Stimulated activated CD8-positive, alpha-beta memory T cell treated with anti-CD3 and anti-CD28 coated beads, Interleukin-12 subunit alpha, Interleukin-12 subunit beta, amount 100 ng/mL, for 24 hours (primary cell): ENCODE results near the gene FAM50B.

Experiments used
- DNase-seq: peaks from one replicate; pipeline ENCODE4 v3.0.0-alpha.2; 2020; ENCODE audit errors: extremely low read depth

FAM50B gene

DNA sequence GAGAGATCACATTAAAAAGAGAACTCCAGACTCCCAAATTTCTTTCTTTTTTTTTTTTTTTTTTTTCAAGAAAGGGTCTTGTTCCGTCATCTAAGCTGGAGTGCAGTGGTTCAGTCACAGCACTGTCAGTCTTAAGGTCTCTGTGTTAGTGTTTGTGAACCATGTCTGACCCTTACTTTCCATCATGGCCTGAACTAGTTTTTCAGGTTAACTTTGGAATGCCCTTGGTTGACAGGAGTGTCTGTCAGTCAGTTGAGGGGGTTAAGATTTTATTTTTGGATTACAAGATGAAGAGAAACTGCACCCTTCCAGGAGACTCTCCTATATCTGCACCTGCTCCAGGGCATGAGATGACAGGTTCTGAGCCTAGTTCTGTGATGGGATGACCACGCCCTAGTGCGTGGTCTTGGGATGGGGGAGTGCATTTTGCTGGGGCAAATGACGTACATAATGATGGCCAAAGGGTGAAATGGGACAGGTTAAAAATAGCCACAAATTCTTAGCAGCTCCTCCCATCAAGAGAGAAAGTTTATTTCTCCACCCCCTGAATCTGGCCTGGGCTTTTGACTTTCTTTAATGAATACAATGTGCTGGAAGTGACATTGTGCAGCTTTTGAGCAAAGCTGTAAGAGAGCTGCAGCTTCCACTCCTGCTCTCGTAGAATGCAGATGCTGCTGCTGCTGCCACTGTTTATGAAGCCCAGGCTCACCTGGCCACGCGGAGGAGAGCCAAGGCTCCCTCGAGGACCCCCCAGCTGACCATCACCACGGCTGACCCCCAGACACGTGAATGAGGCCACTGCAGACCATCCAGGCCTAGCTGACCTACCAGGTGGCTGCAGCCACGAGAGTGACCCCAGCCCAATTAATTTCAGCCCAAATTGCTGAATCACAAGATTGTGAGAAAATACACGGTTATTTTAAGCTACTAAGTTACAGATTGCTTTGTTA lies 29.7 kb upstream of the FAM50B start:
- DNase-seq: no peak

DNA sequence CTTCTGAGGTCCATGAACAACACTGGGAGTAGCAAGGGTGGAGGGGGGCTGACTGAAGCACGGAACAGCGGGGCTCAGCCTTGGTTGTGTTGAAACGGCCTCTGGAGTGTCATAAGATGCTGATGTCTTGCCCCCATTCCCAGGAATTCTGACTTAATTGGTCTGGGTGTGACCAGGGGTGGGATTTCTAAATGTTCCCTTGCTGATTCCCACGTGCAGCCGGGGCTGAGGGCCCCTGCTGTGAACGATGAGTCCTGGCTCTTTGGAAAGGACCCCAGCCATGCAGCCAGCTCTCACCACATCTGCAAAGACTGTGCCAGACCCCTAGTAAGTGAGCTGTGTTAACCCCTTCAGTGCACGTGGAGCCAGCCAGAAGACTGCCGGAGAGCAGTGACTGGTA lies 28.6 kb upstream of the FAM50B start:
- DNase-seq: no peak

DNA sequence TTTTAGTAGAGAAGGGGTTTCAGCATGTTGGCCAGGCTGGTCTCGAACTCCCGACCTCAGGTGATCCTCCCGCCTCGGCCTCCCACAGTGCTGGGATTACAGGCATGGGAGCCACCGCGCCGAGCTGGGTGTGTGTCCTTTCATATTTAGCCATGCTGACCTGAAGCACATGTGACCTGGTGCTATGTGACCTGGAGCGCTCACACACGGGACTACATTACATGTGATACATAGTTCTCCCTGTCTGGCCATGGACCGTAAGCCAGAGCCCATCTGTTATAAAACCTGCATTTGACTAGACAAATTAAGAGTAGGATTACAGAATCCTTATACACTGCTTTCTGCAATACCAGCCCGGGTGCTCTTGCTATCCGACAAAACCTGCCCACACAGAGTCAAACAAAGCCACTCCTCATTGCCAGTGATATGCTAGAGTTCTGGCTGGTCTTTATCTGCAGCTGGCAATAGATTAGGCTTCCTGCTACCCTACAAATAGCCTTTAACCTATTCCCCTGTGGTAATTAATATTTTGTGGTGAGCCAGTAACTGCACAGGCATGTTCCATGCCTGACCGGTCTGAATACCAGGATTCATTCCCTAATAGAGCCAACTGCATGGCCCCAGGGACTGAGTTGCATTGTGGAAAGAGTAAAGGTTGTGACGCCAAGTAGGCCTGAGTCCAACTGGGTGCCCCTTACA lies 26.3 kb upstream of the FAM50B start:
- DNase-seq: no peak

DNA sequence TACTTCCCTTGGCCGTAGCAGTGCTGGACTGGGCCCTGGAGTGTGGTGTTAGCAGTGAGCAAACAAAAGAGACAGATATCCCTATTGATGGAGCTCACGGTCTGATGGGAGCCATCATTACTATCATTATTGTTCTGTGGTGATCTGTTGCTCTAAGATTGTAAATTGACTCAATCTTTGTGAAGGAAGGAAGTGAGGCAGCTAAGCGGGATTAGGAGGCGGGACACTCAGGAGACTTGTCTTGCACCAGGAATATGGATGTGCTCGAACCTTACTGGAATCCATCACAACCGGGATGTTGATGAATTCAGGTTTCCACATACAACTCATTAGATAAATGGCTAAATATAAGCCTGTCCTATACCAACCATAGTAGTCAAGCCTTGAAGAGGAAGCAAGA lies 25.5 kb upstream of the FAM50B start:
- DNase-seq: no peak

DNA sequence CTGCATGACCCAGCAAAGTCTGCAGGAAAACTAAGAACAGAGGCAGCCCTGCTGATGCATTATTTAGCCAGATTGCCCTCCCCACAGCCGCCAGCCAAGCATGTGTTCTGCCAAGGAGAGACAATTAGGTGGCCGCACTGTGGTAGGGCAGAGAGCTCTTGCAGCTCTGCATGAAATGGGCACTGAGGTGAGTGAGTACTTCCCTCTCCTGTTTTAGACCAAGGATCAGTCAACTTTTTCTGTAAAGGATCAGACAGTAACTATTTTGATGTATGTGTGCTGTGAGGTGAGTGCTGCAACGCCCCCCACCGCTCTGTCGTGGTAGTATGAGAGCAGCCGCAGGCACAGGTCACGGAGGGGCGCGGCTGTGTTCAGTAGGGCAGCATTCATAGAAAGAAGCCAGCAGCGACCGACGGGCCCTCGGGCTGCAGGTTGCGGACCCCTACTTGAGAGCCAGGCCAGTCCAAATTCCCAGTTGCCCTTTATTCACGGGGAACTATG lies 23.8 kb upstream of the FAM50B start:
- no peak for DNase-seq

DNA sequence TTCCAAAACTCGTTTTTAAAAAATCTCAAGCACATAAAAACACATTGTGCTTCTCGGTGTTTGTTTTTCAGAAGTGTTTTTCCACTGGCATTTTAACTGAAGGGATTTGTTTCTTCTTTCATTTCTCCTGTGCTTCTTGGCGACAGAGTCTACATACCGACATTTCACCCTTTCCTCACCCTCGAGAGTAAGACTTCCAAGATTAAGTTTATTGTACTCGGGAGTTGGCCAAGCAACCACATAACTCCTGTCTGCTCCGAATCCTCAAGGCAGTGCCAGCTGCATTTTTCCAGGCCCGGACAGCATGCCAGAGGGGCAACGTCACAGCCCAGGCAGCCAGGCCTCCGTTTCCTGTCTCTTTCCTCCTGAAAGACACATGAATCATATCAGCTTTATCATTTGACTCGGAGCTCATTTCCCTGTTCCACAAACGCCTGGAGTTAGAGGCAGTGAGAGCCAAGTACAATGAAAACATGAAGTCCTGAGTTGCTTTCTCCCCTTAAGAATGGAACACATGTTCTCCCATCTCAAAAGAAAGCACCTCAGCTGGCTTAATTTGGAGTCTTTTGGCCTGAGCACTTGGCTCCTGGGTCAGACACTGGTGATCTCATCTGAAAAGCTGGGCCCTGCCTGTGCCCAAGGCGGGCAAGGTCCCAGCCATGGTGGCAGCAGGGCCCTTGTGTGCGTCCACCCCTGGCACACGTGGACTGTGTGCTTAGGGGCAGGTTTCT lies 23.2 kb upstream of the FAM50B start:
- no peak for DNase-seq

DNA sequence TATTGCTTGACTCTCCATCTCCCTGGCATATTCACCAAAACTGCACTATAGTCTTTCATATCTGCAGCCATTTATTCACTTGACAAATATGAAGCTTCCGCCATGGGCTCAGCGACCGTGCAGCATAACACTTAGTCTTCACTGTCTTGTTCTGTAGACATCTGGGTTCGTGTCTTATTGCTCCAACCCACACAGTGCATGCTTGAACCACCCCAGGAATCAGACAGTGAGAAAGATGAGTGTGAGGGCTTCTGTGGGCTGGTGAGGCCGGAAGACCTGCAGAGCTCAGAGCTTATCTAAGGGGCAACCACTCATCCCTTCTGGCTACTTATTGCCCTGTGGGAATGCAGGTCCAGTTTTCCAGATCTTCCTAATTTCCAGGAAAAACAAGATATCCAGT lies 19.9 kb upstream of the FAM50B start:
- DNase-seq: no peak

DNA sequence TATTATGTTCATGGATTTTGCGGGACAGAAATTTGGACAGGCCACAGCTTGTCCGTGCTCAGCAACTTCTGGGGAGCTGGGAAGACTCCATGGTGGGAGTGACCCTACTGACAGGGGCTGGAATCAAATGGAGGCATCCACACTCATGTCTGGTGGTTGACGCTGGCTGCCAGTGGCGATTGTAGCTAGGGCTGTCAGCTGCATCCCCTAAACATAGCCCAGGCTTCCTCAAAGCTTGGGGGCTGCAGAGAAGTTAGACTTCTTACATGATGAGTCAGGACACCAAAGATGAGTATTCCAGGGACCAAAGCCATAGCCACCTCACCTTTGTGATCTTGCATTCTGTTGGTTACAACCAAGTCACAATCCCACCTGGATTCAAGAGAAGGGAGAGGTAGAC lies 18.4 kb upstream of the FAM50B start:
- DNase-seq: no peak

DNA sequence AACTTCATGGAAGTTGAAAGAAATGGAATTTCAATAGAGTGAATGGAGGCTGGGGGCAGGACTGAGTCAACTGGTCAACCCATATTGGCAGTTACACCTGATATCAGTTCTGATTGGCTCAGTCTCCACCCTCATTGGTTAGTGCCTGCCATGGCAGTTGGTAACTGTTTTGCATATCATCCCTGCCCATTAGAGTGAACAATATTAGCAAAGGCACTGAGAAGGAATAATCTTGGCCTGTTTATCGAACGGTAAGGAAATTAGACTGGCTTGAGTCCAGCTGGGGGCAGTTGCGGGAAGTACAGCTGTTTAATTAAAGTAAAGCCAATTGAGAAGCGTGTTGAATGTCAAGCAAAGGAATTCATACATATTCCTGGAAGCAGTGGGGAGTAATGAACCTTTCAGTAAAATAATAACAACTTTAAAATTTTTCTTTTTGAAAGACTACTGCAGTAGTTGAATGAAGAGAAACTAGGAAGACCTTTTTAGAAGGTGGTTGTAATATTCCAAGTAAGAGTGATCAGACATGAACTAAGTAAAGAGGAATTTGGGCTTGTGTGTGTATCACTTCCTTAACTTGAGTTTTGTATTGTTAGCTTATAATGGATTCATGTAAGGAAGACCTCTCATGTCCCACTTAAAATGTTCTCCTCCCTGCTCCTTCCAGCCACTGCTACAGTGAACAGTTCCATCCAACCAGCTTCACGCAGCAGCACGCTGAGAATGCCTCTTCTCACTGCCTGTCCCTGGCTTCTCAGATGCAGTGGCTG lies 17.2 kb upstream of the FAM50B start:
- DNase-seq: no peak

DNA sequence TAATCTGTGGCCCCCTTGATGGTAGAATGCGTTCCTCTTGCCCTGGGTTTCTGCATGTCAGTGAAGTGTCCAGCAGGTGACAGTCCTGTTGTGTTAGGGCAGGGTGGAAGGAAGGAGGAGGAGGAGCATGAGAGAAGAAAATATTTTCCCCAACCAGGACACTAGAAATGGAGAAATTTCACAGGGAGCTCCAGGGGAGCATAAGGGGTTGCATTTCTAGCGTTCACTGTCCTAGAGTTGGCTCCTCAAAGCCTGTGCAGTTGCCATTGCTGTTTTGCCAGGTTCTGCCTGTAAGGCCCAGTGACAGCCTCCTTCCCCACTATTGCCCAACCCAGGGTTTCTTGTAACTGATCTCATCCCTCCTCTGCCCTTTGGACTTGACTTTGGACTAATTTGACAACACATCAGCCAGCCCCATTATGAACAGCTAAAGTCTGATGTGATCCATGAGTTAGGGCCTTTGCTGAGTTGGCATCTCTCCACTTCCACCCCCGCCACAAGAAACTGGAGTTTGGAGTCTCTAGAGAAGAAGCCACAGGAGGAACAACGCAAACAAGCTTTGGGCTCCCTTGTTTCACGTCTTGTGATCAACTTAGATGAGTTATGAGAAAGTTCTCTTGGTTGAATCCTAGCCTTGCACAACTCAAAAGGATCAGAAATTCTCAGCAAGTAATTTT lies 14.0 kb upstream of the FAM50B start:
- no peak for DNase-seq

DNA sequence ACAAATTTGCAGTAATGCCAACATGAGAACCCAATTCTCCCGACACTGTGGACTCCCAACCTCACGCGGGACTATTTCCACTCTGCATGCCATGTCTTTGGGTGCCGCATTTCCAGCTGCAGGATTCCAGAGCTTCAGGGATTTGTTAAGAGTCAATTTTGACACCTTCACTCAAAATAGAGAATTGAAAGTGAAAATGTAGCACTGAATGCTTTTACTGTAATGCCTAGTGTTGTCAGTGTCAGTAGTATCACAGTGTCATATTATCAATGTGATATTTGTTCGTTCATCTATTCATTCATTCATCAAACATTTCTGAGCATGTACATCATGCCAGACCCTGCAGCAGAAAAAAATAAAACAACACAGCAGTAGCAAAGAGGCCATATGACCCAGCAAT lies 13.4 kb upstream of the FAM50B start:
- no peak for DNase-seq

DNA sequence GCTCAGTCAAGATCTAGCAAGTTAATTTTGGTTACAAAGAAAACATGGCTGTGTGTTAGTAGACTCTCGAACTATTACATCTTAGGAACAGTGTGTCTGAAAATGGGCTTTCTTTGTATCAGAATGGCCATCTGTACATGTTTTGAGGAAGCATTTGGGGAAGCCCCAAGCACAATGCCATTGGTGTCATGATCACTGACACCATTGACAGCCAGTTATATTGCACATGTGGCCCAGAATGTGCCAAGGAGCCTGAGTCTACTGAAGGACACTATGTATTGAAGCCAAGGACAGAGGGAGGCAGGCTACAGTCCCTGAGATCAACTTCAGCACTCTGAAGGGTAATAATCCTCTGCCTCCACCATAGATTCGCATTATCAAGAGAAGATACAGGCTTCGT lies 12.6 kb upstream of the FAM50B start:
- DNase-seq: no peak

DNA sequence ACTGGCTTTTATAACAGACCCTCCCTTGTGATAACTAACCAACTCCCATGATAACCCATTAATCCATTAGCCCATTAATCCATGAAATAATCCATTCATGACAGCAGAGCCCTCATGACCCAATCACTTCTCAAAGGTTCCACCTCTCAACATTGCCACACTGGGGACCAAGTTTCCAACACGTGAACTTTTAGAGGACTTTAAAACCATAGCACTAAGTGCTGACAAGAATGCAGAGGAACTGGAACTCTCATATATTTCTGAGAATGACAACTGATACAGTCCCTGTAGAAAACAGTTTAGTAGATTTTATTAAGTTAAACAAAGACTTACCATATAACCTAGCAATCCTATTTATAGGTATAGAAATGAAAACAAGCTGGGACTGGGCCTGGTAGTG lies 11.4 kb upstream of the FAM50B start:
- no peak for DNase-seq

DNA sequence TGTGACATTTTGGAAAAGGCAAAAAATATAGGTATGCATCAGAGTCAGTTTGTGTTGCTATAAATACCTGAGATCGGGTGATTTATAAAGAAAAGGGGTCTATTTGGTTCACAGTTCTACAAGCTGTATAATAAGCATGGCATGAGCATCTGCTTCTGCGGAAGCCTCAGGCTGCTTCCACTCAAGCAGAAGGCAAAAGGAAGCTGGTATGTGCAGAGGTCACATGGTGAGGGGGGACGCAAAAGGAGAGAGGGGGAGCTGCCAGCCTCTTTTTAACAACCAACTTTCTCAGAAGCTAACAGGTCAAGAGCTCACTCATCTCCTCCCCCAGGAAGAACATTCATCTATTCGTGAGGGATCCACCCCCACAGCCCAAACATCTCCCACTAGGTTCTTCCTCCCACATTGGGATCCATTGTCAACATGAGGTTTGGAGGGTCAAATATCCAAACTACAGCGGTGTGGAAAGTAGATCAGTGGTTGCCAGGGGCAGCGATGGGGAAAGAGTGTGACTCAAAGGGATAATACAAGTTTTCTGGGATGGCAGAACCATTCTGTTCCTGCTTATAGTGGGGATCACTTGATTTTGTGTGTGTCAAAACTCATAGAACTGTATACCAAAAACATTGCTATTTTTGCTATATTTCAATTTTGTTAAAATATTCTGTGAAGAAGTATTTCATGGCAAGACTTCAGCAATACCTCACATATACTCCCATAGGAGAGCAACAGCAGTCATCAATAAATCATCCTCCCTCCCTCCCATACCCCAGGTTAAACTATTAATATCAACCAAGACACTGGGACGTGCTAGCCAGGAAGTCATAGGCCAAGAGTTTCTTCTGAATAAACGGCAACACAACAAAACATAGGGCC lies 9.9 kb upstream of the FAM50B start:
- DNase-seq: no peak

DNA sequence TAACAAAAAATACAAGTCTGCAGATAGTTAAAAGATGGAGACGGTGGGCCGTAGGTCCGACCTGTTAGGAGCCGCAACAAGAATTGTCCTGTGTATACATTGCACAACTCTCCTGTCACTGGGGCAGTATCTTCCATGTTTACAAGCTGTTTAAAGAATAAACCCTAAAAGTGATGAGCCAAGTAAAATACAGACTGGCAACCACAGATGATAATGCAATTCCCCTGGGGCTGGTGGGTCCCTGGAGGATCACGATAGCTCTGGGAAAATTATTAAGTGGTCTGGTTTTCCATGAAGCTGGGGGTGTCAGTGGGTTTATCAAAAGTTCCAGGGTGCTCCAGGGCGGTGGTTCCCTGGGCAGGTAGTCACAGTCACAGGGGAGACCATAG lies 8.1 kb upstream of the FAM50B start:
- no peak for DNase-seq

DNA sequence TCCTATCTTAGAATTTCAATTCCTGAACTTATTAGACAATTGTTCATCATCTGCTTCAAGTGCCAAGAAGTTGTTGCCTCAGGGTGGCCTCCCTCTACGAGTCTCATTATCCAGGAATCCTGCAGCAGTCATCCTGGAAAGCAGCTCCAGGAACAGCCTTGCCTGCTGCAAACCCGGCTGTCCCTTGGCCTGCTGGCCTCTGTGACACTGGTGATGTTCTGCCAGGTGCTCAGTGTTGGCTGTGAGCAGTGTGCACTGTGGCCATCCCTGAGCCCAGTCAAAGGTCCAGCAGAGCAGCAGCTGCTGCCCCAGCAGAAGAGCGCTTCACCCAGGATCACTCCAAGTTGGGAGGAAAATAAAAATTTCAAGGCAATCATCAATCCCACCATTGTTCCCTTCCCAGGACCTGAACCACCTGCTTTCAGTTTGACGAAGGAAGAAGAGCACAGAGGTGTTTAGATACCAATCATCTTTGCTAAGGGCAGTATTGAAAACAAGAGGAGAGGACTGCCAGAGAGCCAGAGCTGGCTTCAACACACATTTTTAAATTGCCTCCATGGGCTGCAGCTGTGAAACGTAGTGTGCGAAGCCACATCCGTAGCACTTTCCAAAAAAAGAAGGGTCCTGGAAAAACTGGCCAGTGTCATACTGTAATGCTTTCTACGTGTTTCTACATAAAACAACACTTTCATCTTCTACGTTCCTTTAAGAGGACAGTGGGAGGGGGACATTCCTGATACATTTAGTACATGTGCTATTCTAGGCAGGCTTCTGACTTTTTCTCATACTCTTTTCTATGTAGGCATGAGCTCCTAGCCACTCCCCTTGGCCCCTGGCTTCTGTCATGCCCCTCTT lies 7.2 kb upstream of the FAM50B start:
- no peak for DNase-seq

DNA sequence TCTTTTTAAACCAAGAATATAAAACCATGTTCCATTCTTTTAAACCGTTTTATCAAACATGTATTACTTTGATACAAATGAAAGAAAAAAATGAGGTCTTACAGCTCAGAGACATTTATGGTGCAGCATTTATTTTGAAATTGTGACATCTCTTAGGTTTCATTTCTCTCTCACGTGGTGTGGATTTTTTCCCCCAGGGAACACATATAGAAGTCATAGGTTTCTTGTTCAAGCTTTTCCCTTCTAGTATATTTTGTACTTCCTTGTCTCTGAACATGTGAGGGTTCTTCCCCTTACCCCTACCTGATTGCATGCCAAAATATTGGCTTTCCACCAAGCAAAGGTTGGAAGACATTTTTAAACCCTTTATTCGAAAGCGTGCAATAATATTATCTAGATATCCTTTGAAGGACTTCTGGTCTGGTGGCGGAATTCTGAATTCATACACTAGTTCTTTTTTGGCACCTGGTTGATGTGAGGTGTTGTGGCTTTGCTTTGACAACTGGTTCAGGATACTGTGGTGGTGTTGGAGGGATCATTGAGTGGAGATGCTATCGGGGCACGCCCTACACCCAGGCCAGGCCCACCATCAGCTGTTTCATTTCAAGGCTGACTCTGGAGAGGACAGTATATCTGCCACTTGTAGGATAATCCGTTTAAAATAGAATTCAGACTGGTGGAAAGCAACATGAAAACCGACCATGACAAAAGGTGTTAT lies 5.6 kb upstream of the FAM50B start:
- DNase-seq: no peak

DNA sequence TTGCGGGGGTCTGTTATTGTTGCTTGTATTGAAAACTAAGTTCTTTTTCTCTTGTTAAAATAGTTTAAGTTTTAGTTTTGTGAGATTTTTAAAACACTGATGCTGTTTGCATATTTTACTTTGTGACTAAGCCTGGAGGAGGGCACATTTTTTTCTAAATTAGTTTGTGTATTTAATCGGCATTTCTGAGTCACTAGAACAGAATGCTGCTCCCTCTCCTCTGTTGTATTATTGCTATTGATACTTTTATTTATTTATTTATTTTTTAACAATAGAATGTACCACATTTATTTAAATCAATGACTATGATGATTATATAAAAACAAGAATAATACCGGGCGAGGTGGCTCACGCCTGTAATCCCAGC lies 5.1 kb upstream of the FAM50B start:
- DNase-seq: no peak

DNA sequence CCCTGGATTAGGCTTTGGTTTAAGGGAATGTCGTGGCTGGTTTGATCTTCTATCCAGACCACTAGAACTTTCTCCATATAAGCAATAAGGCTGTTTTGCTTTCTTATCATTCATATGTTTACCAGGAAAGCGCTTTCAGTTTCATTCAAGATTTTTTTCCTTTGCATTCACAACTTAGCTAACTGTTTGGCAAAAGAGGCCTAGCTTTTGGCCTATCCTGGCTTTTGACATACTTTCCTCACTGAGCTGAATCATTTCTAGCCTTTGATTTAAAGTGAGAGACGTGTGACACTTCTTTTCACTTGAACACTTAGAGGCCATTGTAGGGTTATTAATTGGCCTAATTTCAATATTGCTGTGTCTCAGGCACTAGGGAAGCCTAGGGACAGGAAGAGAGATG lies 1.7 kb upstream of the FAM50B start:
- no peak for DNase-seq
